GM23338 (cell line): ENCODE data around the gene CCDC134. TPM values are rescaled to one million over a fixed set of nuclear protein-coding genes. Genes with fewer than 3 reads are reported as not detected.

Source experiments
- ATAC-seq: fragments of 200-7000 bp; cut with Tn5 transposase; 3 replicates; pipeline ENCODE4 v1.9.1; 2020
- DNase-seq: peaks from one replicate; pipeline ENCODE4 v3.0.0-alpha.2; 2015; ENCODE audit warnings: low spot score
- H2AFZ ChIP-seq: fragments of 200-600 bp; sonication (generic); 2 replicates; pipeline ENCODE4 v1.8.0; 2016; ENCODE audit warnings: antibody characterized with exemption, mild to moderate bottlenecking, moderate library complexity
- H3F3A ChIP-seq: fragments of 200-600 bp; sonication (generic); replicated peaks from 2 replicates; pipeline ENCODE4 v1.8.0; 2017; ENCODE audit warnings: antibody characterized with exemption, mixed run types, low read depth
- H3K27ac ChIP-seq: fragments of 200-600 bp; sonication (generic); 2 replicates; pipeline ENCODE4 v1.6.1; 2016; ENCODE audit warnings: low read depth
- H3K27me3 ChIP-seq: fragments of 200-600 bp; sonication (generic); 2 replicates; pipeline ENCODE4 v1.8.0; 2016; ENCODE audit warnings: mild to moderate bottlenecking, mixed run types, moderate library complexity; ENCODE audit not compliant: insufficient read depth
- H3K36me3 ChIP-seq: fragments of 200-600 bp; sonication (generic); 2 replicates; pipeline ENCODE4 v1.8.0; 2016; ENCODE audit warnings: mild to moderate bottlenecking; ENCODE audit not compliant: insufficient read depth
- H3K4me1 ChIP-seq: fragments of 200-600 bp; sonication (generic); 2 replicates; pipeline ENCODE4 v1.8.0; 2016; ENCODE audit warnings: mild to moderate bottlenecking, moderate library complexity; ENCODE audit not compliant: insufficient read depth
- H3K4me2 ChIP-seq: fragments of 200-600 bp; sonication (generic); 2 replicates; pipeline ENCODE4 v1.7.1; 2017; ENCODE audit warnings: mixed run types
- H3K4me3 ChIP-seq: fragments of 200-600 bp; sonication (generic); 2 replicates; pipeline ENCODE4 v1.6.1; 2016; ENCODE audit warnings: mixed run types
- H3K79me2 ChIP-seq: fragments of 200-600 bp; sonication (generic); replicated peaks from 2 replicates; pipeline ENCODE4 v1.8.0; 2017; ENCODE audit warnings: mild to moderate bottlenecking; ENCODE audit not compliant: insufficient read depth
- H3K9me2 ChIP-seq: fragments of 200-600 bp; sonication (generic); 2 replicates; pipeline ENCODE4 v1.8.0; 2017; ENCODE audit not compliant: insufficient read depth
- H4K20me1 ChIP-seq: fragments of 200-600 bp; sonication (generic); replicated peaks from 2 replicates; pipeline ENCODE4 v1.8.0; 2017; ENCODE audit warnings: mild to moderate bottlenecking; ENCODE audit not compliant: insufficient read depth
- H3K27ac Mint-ChIP-seq: 2 replicates; pipeline ENCODE4 v1.8.0; 2020; ENCODE audit warnings: inconsistent platforms, mild to moderate bottlenecking, moderate library complexity, mixed read lengths
- H3K27me3 Mint-ChIP-seq: 3 replicates; pipeline ENCODE4 v1.8.0; 2022; ENCODE audit warnings: low read depth, mild to moderate bottlenecking, moderate library complexity, mixed read lengths, inconsistent platforms; ENCODE audit not compliant: insufficient read depth, poor library complexity
- H3K36me3 Mint-ChIP-seq: 3 replicates; pipeline ENCODE4 v1.8.0; 2021; ENCODE audit warnings: low read depth, mild to moderate bottlenecking, inconsistent platforms, moderate library complexity, mixed read lengths
- H3K4me1 Mint-ChIP-seq: 3 replicates; pipeline ENCODE4 v1.8.0; 2020; ENCODE audit warnings: mild to moderate bottlenecking, inconsistent platforms, mixed read lengths
- H3K4me3 Mint-ChIP-seq: 3 replicates; pipeline ENCODE4 v1.8.0; 2021; ENCODE audit warnings: moderate library complexity, mild to moderate bottlenecking, inconsistent platforms, mixed read lengths
- H3K9me3 Mint-ChIP-seq: 3 replicates; pipeline ENCODE4 v1.8.0; 2020; ENCODE audit warnings: moderate library complexity, mild to moderate bottlenecking, inconsistent platforms, mixed read lengths
- CREB1 ChIP-seq: fragments of 250-450 bp; sonication (Bioruptor Pico); IDR thresholded peaks from 2 replicates; pipeline ENCODE4 v1.5.0; 2020; ENCODE audit warnings: low read depth, mild to moderate bottlenecking, moderate library complexity
- CTCF ChIP-seq, 2 experiments: fragments of 200-600 bp in 1 of 2; sonication (generic) in 1 of 2; conservative IDR thresholded peaks; 2 replicates each; pipeline versions ENCODE4 v1.5.1 to v1.6.1; 2016 to 2017; ENCODE audit warnings: antibody characterized with exemption in 2 of 2, low read depth in 2 of 2, mild to moderate bottlenecking in 2 of 2, moderate library complexity in 1 of 2
- EZH2 ChIP-seq: fragments of 200-600 bp; sonication (generic); IDR thresholded peaks from one replicate; pipeline ENCODE4 v1.8.0; 2017; ENCODE audit warnings: antibody characterized with exemption, mild to moderate bottlenecking, low read depth; ENCODE audit not compliant: unreplicated experiment
- EZH2phosphoT487 ChIP-seq: fragments of 200-600 bp; sonication (generic); IDR thresholded peaks from one replicate; pipeline ENCODE4 v1.8.1; 2018; ENCODE audit warnings: antibody characterized with exemption; ENCODE audit not compliant: unreplicated experiment
- JUNB ChIP-seq: IDR thresholded peaks from one replicate; pipeline ENCODE4 v1.6.1; 2016; ENCODE audit warnings: antibody characterized with exemption; ENCODE audit not compliant: unreplicated experiment
- NANOG ChIP-seq: IDR thresholded peaks from 2 replicates; pipeline ENCODE4 v1.6.1; 2016; ENCODE audit warnings: antibody characterized with exemption, borderline replicate concordance
- POLR2AphosphoS5 ChIP-seq: IDR thresholded peaks from 2 replicates; pipeline ENCODE4 v1.6.1; 2016; ENCODE audit warnings: antibody characterized with exemption, low read depth
- STAT1 ChIP-seq: IDR thresholded peaks from one replicate; pipeline ENCODE4 v1.6.1; 2016; ENCODE audit warnings: antibody characterized with exemption; ENCODE audit not compliant: unreplicated experiment
- ZNF114 ChIP-seq: fragments of 250-450 bp; sonication (Bioruptor Pico); IDR thresholded peaks from 2 replicates; pipeline ENCODE4 v1.5.0; 2020; ENCODE audit warnings: mild to moderate bottlenecking, moderate library complexity
- ZNF331 ChIP-seq: fragments of 250-450 bp; sonication (Bioruptor Pico); IDR thresholded peaks from 2 replicates; pipeline ENCODE4 v1.5.0; 2020; ENCODE audit warnings: low read depth, mild to moderate bottlenecking, moderate library complexity
- polyA plus RNA-seq: library from polyadenylated mRNA; unstranded; fragments of >200 nt; fragmentation: Nextera tagmentation; extraction: Ambion mirVana; gene quantifications from 2 replicates; pipeline ENCODE4 v1.2.1, GENCODE V29; 2016
- total RNA-seq: library from RNA; depleted of rRNA; stranded (reverse); fragments of >200 nt; shearing (Covaris generic); gene quantifications from 2 replicates; pipeline ENCODE4 v1.2.3, GENCODE V29; 2014
- TF ChIP-seq, protein P1 (sequence below): IDR thresholded peaks from 2 replicates; pipeline ENCODE4 v1.6.1; 2016; ENCODE audit warnings: antibody characterized with exemption
- TF ChIP-seq, protein P2 (sequence below): IDR thresholded peaks from one replicate; pipeline ENCODE4 v1.6.1; 2018; ENCODE audit warnings: antibody characterized with exemption; ENCODE audit not compliant: unreplicated experiment
- TF ChIP-seq, protein P3 (sequence below): fragments of 250-450 bp; sonication (Bioruptor Pico); IDR thresholded peaks from 2 replicates; pipeline ENCODE4 v1.5.0; 2020; ENCODE audit warnings: mild to moderate bottlenecking, moderate library complexity

Gene CCDC134
- total and polyA plus RNA-seq, 2 experiments from 2014 or later, result 2.7 to 24.5 TPM

DNA sequence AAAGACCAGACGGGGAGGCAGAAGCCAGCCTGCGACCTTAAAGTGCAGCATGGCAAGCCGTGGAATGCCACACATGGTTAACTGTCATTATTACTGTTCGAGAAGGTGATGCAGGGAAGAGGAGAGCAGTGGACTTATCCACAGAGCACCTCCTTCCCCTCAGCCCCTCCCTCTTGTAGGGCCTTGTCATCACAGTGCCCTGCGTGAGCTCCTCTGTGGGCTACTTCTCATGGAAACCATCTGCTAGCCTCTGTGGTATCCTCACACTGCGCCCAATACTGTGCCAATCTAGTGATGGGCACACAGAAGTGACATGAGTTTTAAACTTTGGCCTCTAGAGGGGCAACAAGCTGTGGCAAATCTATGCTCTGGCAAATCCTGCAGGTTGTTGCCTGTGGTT lies 18.2 kb upstream of the CCDC134 start:
- no peaks in the 10 kb centered on the region for H3K79me2 ChIP-seq
- DNase-seq, result no peak
- no peak overlapping the region for H3K27ac ChIP-seq
- no peaks in the 10 kb centered on the region for H3K4me1 Mint-ChIP-seq
- ATAC-seq, result no peak
- no peaks in the 10 kb centered on the region for H4K20me1 ChIP-seq
- TF ChIP-seq, protein P1, sequence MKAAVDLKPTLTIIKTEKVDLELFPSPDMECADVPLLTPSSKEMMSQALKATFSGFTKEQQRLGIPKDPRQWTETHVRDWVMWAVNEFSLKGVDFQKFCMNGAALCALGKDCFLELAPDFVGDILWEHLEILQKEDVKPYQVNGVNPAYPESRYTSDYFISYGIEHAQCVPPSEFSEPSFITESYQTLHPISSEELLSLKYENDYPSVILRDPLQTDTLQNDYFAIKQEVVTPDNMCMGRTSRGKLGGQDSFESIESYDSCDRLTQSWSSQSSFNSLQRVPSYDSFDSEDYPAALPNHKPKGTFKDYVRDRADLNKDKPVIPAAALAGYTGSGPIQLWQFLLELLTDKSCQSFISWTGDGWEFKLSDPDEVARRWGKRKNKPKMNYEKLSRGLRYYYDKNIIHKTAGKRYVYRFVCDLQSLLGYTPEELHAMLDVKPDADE, result no peak
- TF ChIP-seq CREB1 (no peak), POLR2AphosphoS5 (no peak), NANOG (no peak), JUNB (no peak), ZNF331 (CRISPR knock-in tag) (no peak), CTCF (conservative IDR thresholded peaks at IDR 0.05; ENCODE audit: low read depth in 2 of 2) (no peak), EZH2 (no peak), ZNF114 (CRISPR knock-in tag) (no peak), EZH2phosphoT487 (no peak), STAT1 (no peak)
- TF ChIP-seq, protein P2, sequence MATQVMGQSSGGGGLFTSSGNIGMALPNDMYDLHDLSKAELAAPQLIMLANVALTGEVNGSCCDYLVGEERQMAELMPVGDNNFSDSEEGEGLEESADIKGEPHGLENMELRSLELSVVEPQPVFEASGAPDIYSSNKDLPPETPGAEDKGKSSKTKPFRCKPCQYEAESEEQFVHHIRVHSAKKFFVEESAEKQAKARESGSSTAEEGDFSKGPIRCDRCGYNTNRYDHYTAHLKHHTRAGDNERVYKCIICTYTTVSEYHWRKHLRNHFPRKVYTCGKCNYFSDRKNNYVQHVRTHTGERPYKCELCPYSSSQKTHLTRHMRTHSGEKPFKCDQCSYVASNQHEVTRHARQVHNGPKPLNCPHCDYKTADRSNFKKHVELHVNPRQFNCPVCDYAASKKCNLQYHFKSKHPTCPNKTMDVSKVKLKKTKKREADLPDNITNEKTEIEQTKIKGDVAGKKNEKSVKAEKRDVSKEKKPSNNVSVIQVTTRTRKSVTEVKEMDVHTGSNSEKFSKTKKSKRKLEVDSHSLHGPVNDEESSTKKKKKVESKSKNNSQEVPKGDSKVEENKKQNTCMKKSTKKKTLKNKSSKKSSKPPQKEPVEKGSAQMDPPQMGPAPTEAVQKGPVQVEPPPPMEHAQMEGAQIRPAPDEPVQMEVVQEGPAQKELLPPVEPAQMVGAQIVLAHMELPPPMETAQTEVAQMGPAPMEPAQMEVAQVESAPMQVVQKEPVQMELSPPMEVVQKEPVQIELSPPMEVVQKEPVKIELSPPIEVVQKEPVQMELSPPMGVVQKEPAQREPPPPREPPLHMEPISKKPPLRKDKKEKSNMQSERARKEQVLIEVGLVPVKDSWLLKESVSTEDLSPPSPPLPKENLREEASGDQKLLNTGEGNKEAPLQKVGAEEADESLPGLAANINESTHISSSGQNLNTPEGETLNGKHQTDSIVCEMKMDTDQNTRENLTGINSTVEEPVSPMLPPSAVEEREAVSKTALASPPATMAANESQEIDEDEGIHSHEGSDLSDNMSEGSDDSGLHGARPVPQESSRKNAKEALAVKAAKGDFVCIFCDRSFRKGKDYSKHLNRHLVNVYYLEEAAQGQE, result no peak
- TF ChIP-seq, protein P3, sequence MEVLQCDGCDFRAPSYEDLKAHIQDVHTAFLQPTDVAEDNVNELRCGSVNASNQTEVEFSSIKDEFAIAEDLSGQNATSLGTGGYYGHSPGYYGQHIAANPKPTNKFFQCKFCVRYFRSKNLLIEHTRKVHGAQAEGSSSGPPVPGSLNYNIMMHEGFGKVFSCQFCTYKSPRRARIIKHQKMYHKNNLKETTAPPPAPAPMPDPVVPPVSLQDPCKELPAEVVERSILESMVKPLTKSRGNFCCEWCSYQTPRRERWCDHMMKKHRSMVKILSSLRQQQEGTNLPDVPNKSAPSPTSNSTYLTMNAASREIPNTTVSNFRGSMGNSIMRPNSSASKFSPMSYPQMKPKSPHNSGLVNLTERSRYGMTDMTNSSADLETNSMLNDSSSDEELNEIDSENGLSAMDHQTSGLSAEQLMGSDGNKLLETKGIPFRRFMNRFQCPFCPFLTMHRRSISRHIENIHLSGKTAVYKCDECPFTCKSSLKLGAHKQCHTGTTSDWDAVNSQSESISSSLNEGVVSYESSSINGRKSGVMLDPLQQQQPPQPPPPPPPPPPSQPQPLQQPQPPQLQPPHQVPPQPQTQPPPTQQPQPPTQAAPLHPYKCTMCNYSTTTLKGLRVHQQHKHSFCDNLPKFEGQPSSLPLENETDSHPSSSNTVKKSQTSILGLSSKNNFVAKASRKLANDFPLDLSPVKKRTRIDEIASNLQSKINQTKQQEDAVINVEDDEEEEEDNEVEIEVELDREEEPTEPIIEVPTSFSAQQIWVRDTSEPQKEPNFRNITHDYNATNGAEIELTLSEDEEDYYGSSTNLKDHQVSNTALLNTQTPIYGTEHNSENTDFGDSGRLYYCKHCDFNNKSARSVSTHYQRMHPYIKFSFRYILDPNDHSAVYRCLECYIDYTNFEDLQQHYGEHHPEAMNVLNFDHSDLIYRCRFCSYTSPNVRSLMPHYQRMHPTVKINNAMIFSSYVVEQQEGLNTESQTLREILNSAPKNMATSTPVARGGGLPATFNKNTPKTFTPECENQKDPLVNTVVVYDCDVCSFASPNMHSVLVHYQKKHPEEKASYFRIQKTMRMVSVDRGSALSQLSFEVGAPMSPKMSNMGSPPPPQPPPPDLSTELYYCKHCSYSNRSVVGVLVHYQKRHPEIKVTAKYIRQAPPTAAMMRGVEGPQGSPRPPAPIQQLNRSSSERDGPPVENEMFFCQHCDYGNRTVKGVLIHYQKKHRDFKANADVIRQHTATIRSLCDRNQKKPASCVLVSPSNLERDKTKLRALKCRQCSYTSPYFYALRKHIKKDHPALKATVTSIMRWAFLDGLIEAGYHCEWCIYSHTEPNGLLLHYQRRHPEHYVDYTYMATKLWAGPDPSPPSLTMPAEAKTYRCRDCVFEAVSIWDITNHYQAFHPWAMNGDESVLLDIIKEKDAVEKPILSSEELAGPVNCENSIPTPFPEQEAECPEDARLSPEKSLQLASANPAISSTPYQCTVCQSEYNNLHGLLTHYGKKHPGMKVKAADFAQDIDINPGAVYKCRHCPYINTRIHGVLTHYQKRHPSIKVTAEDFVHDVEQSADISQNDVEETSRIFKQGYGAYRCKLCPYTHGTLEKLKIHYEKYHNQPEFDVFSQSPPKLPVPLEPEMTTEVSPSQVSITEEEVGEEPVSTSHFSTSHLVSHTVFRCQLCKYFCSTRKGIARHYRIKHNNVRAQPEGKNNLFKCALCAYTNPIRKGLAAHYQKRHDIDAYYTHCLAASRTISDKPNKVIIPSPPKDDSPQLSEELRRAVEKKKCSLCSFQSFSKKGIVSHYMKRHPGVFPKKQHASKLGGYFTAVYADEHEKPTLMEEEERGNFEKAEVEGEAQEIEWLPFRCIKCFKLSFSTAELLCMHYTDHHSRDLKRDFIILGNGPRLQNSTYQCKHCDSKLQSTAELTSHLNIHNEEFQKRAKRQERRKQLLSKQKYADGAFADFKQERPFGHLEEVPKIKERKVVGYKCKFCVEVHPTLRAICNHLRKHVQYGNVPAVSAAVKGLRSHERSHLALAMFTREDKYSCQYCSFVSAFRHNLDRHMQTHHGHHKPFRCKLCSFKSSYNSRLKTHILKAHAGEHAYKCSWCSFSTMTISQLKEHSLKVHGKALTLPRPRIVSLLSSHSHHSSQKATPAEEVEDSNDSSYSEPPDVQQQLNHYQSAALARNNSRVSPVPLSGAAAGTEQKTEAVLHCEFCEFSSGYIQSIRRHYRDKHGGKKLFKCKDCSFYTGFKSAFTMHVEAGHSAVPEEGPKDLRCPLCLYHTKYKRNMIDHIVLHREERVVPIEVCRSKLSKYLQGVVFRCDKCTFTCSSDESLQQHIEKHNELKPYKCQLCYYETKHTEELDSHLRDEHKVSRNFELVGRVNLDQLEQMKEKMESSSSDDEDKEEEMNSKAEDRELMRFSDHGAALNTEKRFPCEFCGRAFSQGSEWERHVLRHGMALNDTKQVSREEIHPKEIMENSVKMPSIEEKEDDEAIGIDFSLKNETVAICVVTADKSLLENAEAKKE (CRISPR knock-in tag), result no peak
- no peaks in the 10 kb centered on the region for H3K4me1 ChIP-seq
- no peak overlapping the region for H2AFZ ChIP-seq
- H3K36me3 ChIP-seq, result no peaks in the 10 kb centered on the region
- H3K27me3 ChIP-seq, result no peaks in the 10 kb centered on the region
- H3F3A ChIP-seq, result no peaks in the 10 kb centered on the region
- H3K27me3 Mint-ChIP-seq, result peaks cover 5% of the 10 kb centered on the region
- no peaks in the 10 kb centered on the region for H3K9me2 ChIP-seq
- no peaks in the 10 kb centered on the region for H3K36me3 Mint-ChIP-seq
- no peak overlapping the region for H3K4me2 ChIP-seq
- no peaks in the 10 kb centered on the region for H3K9me3 Mint-ChIP-seq
- no peak overlapping the region for H3K27ac Mint-ChIP-seq
- H3K4me3 ChIP-seq, result no peak overlapping the region
- H3K4me3 Mint-ChIP-seq, result no peak overlapping the region
